Hepatocyte (in vitro differentiated cells): ENCODE results near the gene RGS1. TPM values are rescaled to one million over a fixed set of nuclear protein-coding genes. Genes with fewer than 3 reads are reported as not detected.

Experiments used
- DNase-seq: peaks from one replicate; pipeline ENCODE4 v3.0.0-alpha.2; 2016; ENCODE audit warnings: low spot score
- H2AFZ ChIP-seq: fragments of 200-600 bp; sonication (generic); 2 replicates; pipeline ENCODE4 v1.6.0; 2016; ENCODE audit warnings: antibody characterized with exemption, mild to moderate bottlenecking
- H3K27ac ChIP-seq: fragments of 200-600 bp; sonication (generic); 2 replicates; pipeline ENCODE4 v1.5.1; 2016; ENCODE audit warnings: mild to moderate bottlenecking
- H3K27me3 ChIP-seq: fragments of 200-600 bp; sonication (generic); 2 replicates; pipeline ENCODE4 v1.6.1; 2016
- H3K36me3 ChIP-seq: fragments of 200-600 bp; sonication (generic); replicated peaks from 2 replicates; pipeline ENCODE4 v1.5.1; 2016; ENCODE audit warnings: low read depth; ENCODE audit not compliant: insufficient read depth
- H3K4me1 ChIP-seq: fragments of 200-600 bp; sonication (generic); 2 replicates; pipeline ENCODE4 v1.5.1; 2016; ENCODE audit warnings: mild to moderate bottlenecking, moderate library complexity; ENCODE audit not compliant: insufficient read depth
- H3K4me2 ChIP-seq: fragments of 200-600 bp; sonication (generic); 2 replicates; pipeline ENCODE4 v1.6.0; 2016
- H3K4me3 ChIP-seq: fragments of 200-600 bp; sonication (generic); 2 replicates; pipeline ENCODE4 v1.5.1; 2016; ENCODE audit warnings: mild to moderate bottlenecking
- H3K79me2 ChIP-seq: fragments of 200-600 bp; sonication (generic); 2 replicates; pipeline ENCODE4 v1.6.0; 2017; ENCODE audit warnings: mild to moderate bottlenecking
- H3K9me2 ChIP-seq: fragments of 200-600 bp; sonication (generic); replicated peaks from 2 replicates; pipeline ENCODE4 v1.6.0; 2017; ENCODE audit warnings: mild to moderate bottlenecking; ENCODE audit not compliant: insufficient read depth
- H3K9me3 ChIP-seq: fragments of 200-600 bp; sonication (generic); 2 replicates; pipeline ENCODE4 v1.5.1; 2016; ENCODE audit warnings: low read depth, mild to moderate bottlenecking
- H4K20me1 ChIP-seq: fragments of 200-600 bp; sonication (generic); 2 replicates; pipeline ENCODE4 v1.6.0; 2016; ENCODE audit warnings: mild to moderate bottlenecking; ENCODE audit not compliant: insufficient read depth, poor library complexity, severe bottlenecking
- CTCF ChIP-seq: fragments of 200-600 bp; sonication (generic); IDR thresholded peaks from 2 replicates; pipeline ENCODE4 v1.5.1; 2016; ENCODE audit warnings: antibody characterized with exemption, mild to moderate bottlenecking; ENCODE audit not compliant: poor library complexity
- EZH2 ChIP-seq: fragments of 200-600 bp; sonication (generic); IDR thresholded peaks from 2 replicates; pipeline ENCODE4 v1.6.1; 2016; ENCODE audit warnings: antibody characterized with exemption, mild to moderate bottlenecking, borderline replicate concordance
- EZH2phosphoT487 ChIP-seq: fragments of 200-600 bp; sonication (generic); IDR thresholded peaks from one replicate; pipeline ENCODE4 v1.6.1; 2018; ENCODE audit warnings: antibody characterized with exemption, mild to moderate bottlenecking, low read depth, moderate library complexity; ENCODE audit not compliant: unreplicated experiment, severe bottlenecking
- WGBS: methylation state at CpG from one replicate; pipeline ENCODE4 v1.1.6; 2016; ENCODE audit warnings: low lambda C conversion rate; ENCODE audit errors: missing lambda C conversion rate; 5-methylcytosine and 5-hydroxymethylcytosine counted together
- polyA plus RNA-seq: library from polyadenylated mRNA; unstranded; fragments of >200 nt; fragmentation: Nextera tagmentation; extraction: Ambion mirVana; gene quantifications from 2 replicates; pipeline ENCODE4 v1.2.1, GENCODE V29; 2016
- total RNA-seq: library from RNA; depleted of rRNA; stranded (reverse); fragments of >200 nt; gene quantifications from 2 replicates; pipeline ENCODE4 v1.2.3, GENCODE V29; 2014

Gene RGS1
- total and polyA plus RNA-seq, 2 experiments from 2014 or later = 4.0 to 9.8 TPM

GRCh38 chr1:192588546-192588945 lies 13.0 kb downstream of the RGS1 start:
- Histone ChIP-seq H3K36me3 (no peaks in the 10 kb centered on the region), H3K9me3 (no peaks in the 10 kb centered on the region), H2AFZ (no peak overlapping the region), H3K9me2 (no peaks in the 10 kb centered on the region), H3K27me3 (no peaks in the 10 kb centered on the region), H3K4me1 (peaks cover 7% of the 10 kb centered on the region), H4K20me1 (no peaks in the 10 kb centered on the region), H3K4me3 (no peak overlapping the region), H3K4me2 (no peak overlapping the region), H3K27ac (peak overlapping the region; percentile 12), H3K79me2 (no peaks in the 10 kb centered on the region)
- 89% methylated on average over 1 of the region's 1 CpG for WGBS
- DNase-seq = no peak
- TF ChIP-seq EZH2phosphoT487 (no peak), CTCF (no peak), EZH2 (no peak)

- H3K9me3 ChIP-seq = no peaks in the 10 kb centered on the region
- no peak for DNase-seq
- no peaks in the 10 kb centered on the region for H3K79me2 ChIP-seq
- WGBS = 93% methylated on average over 3 of the region's 3 CpGs
- no peak overlapping the region for H3K4me3 ChIP-seq
- no peaks in the 10 kb centered on the region for H3K9me2 ChIP-seq
- H3K4me1 ChIP-seq = peaks cover 7% of the 10 kb centered on the region
- H3K27me3 ChIP-seq = no peaks in the 10 kb centered on the region
- no peaks in the 10 kb centered on the region for H3K36me3 ChIP-seq
- no peak overlapping the region for H3K27ac ChIP-seq
- no peak overlapping the region for H3K4me2 ChIP-seq
- no peak for TF ChIP-seq EZH2
- TF ChIP-seq EZH2phosphoT487 = no peak
- no peak for TF ChIP-seq CTCF
- H2AFZ ChIP-seq = no peak overlapping the region
- no peaks in the 10 kb centered on the region for H4K20me1 ChIP-seq
Observed at GRCh38 chr1:192589813-192590212, 14.2 kb downstream of the RGS1 start.

GRCh38 chr1:192592517-192592916 lies 16.9 kb downstream of the RGS1 start:
- H4K20me1 ChIP-seq = no peaks in the 10 kb centered on the region
- H2AFZ ChIP-seq = no peak overlapping the region
- H3K79me2 ChIP-seq = no peaks in the 10 kb centered on the region
- no peak for DNase-seq
- H3K9me2 ChIP-seq = no peaks in the 10 kb centered on the region
- no peaks in the 10 kb centered on the region for H3K36me3 ChIP-seq
- H3K27me3 ChIP-seq = no peaks in the 10 kb centered on the region
- no peak overlapping the region for H3K27ac ChIP-seq
- 86% methylated on average over 4 of the region's 4 CpGs for WGBS
- H3K4me1 ChIP-seq = peaks cover 7% of the 10 kb centered on the region
- TF ChIP-seq CTCF (no peak), EZH2phosphoT487 (no peak), EZH2 (no peak)
- no peak overlapping the region for H3K4me3 ChIP-seq
- H3K4me2 ChIP-seq = no peak overlapping the region
- no peaks in the 10 kb centered on the region for H3K9me3 ChIP-seq
